Measurements from ENCODE around the gene SLF2.

DNA sequence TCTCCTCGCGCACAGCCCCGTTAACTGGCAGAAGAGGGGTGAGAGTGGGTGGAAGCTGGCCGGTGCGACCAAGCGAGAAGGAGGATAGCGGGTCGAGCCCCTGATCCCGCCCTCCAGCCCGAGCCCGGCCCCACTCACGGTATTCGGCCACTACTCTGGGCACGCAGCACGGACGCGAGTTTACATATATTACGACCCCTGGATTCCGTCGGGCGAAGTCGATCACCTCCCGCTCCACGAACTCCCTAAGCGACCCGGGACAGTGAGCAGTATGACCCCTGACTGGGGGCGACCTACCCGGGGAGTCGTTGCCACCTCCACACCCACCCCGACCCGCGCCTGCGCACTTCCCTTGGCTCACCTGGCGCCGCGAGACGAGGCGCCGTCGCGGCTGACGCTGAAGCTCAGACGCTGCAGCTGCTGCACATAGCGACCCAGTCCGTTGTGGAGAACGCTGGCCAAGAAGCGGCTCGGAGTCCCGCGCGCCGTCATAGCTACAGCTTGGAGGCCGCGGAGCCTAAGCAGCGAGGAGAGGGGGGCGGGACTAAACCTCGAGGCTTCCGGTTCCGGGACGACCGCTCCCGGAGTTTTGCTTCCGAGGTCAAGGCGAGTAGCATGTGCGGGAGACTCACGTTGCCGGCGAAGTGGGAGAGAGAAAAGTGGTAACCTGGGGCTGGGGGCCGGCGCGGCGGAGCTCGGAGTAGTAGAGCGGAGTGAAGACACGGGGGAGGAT is 74.4 kb downstream of the SLF2 start, which contains the start of the genes MRPL43 and TWNK:
- peak; percentile 36 to 63; a peak in 2 of 3 replicates for TF ChIP-seq POLR2A (IDR thresholded peaks at IDR 0.05; ENCODE audit: control extremely low read depth in 1 of 2, low read depth in 2 of 2, low read length in 2 of 2)
- TF ChIP-seq SP2 (IDR thresholded peaks at IDR 0.05; ENCODE audit: low read length) = no peak
- TF ChIP-seq RNF2 (IDR thresholded peaks at IDR 0.05; ENCODE audit: borderline replicate concordance, low read depth, low read length, missing control alignments, poor library complexity, severe bottlenecking) = no peak
- TF ChIP-seq, protein P1, sequence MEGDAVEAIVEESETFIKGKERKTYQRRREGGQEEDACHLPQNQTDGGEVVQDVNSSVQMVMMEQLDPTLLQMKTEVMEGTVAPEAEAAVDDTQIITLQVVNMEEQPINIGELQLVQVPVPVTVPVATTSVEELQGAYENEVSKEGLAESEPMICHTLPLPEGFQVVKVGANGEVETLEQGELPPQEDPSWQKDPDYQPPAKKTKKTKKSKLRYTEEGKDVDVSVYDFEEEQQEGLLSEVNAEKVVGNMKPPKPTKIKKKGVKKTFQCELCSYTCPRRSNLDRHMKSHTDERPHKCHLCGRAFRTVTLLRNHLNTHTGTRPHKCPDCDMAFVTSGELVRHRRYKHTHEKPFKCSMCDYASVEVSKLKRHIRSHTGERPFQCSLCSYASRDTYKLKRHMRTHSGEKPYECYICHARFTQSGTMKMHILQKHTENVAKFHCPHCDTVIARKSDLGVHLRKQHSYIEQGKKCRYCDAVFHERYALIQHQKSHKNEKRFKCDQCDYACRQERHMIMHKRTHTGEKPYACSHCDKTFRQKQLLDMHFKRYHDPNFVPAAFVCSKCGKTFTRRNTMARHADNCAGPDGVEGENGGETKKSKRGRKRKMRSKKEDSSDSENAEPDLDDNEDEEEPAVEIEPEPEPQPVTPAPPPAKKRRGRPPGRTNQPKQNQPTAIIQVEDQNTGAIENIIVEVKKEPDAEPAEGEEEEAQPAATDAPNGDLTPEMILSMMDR (IDR thresholded peaks at IDR 0.05; ENCODE audit: control extremely low read depth in 1 of 3, insufficient read depth in 1 of 3, low read depth in 1 of 3, low read length in 3 of 3) = no peak
- no peak for TF ChIP-seq JUN (IDR thresholded peaks at IDR 0.05; ENCODE audit: low read depth, low read length)
- TF ChIP-seq KDM4A (IDR thresholded peaks at IDR 0.05; ENCODE audit: low read depth, low read length, severe bottlenecking) = peak; percentile 71
